HEK293T (cell line): Measurements from ENCODE around the gene CCR9.
A peak's percentile ranks its signal among the peaks of the same experiment; 100 is the strongest.

Experiments
- CTCF ChIA-PET: fragments of 350-600 bp; formaldehyde crosslinking; extraction: SDS; loops from one replicate; lab custom pipeline; 2021; ENCODE audit warnings: antibody characterized with exemption, inconsistent platforms; lab: Yijun Ruan, JAX
- POLR2A ChIA-PET: fragments of 350-600 bp; formaldehyde crosslinking; extraction: SDS; loops from one replicate; lab custom pipeline; 2020; ENCODE audit warnings: antibody characterized with exemption, inconsistent platforms; lab: Yijun Ruan, JAX
- DNase-seq: peaks from one replicate; pipeline ENCODE4 v3.0.0; 2012; ENCODE audit warnings: mixed read lengths; ENCODE audit errors: extremely low spot score
- ARNT ChIP-seq: fragments of 450-650 bp; IDR thresholded peaks from 2 replicates; pipeline ENCODE4 v1.6.1; 2017; ENCODE audit warnings: mild to moderate bottlenecking
- BHLHE40 ChIP-seq: fragments of 450-650 bp; IDR thresholded peaks from 2 replicates; pipeline ENCODE4 v1.6.1; 2016; ENCODE audit warnings: mild to moderate bottlenecking, moderate library complexity, borderline replicate concordance
- CTBP1 ChIP-seq: fragments of 450-650 bp; IDR thresholded peaks from 2 replicates; pipeline ENCODE4 v1.6.1; 2016; ENCODE audit warnings: borderline replicate concordance
- ELF4 ChIP-seq: fragments of 450-650 bp; IDR thresholded peaks from 2 replicates; pipeline ENCODE4 v1.6.1; 2017; ENCODE audit warnings: antibody characterized with exemption
- FOXA1 ChIP-seq: fragments of 450-650 bp; IDR thresholded peaks from 2 replicates; pipeline ENCODE4 v1.6.1; 2016; ENCODE audit warnings: mild to moderate bottlenecking
- FOXK2 ChIP-seq: fragments of 450-650 bp; IDR thresholded peaks from 2 replicates; pipeline ENCODE4 v1.6.1; 2016; ENCODE audit warnings: mild to moderate bottlenecking
- FOXM1 ChIP-seq: fragments of 450-650 bp; IDR thresholded peaks from 2 replicates; pipeline ENCODE4 v1.6.1; 2017; ENCODE audit warnings: mild to moderate bottlenecking, borderline replicate concordance
- HDGF ChIP-seq: fragments of 450-650 bp; IDR thresholded peaks from 2 replicates; pipeline ENCODE4 v1.6.1; 2017; ENCODE audit warnings: antibody characterized with exemption, borderline replicate concordance
- L3MBTL2 ChIP-seq: fragments of 450-650 bp; conservative IDR thresholded peaks from 2 replicates; pipeline ENCODE4 v1.6.1; 2016; ENCODE audit warnings: mild to moderate bottlenecking
- LEF1 ChIP-seq: fragments of 450-650 bp; IDR thresholded peaks from 2 replicates; pipeline ENCODE4 v1.6.1; 2017; ENCODE audit warnings: mild to moderate bottlenecking, borderline replicate concordance
- NFRKB ChIP-seq: fragments of 450-650 bp; IDR thresholded peaks from 2 replicates; pipeline ENCODE4 v1.6.1; 2016; ENCODE audit warnings: mild to moderate bottlenecking, moderate library complexity
- PKNOX1 ChIP-seq: fragments of 450-650 bp; IDR thresholded peaks from 2 replicates; pipeline ENCODE4 v1.6.1; 2016
- SP1 ChIP-seq: fragments of 450-650 bp; IDR thresholded peaks from 2 replicates; pipeline ENCODE4 v1.6.1; 2017
- SUZ12 ChIP-seq: fragments of 450-650 bp; IDR thresholded peaks from 2 replicates; pipeline ENCODE4 v1.6.1; 2016; ENCODE audit warnings: mild to moderate bottlenecking
- TARDBP ChIP-seq: fragments of 450-650 bp; IDR thresholded peaks from 2 replicates; pipeline ENCODE4 v1.6.1; 2016
- ZNF384 ChIP-seq: fragments of 450-650 bp; IDR thresholded peaks from 2 replicates; pipeline ENCODE4 v1.6.1; 2016

Gene CCR9

GRCh38 chr3:45905755-45906154, 19.4 kb downstream of the CCR9 start:
- TF ChIP-seq LEF1 (no peak), FOXM1 (no peak), HDGF (no peak), ELF4 (no peak), L3MBTL2 (no peak), ZNF384 (no peak), BHLHE40 (no peak), NFRKB (no peak), PKNOX1 (no peak), SP1 (no peak), ARNT (no peak), TARDBP (no peak)
- POLR2A ChIA-PET, result no interaction called here
- DNase-seq, result no peak
- CTCF ChIA-PET, result no interaction called here

- ChIA-PET CTCF (no interaction called here), POLR2A (interaction anchor here (0.6 kb wide), 1 partner anchor 444 kb away, joined by 3 read pairs; no protein-coding TSS in a partner anchor)
- peak; percentile 33 for DNase-seq
- no peak for TF ChIP-seq ZNF384
Observed at GRCh38 chr3:45906681-45907407, 20.5 kb downstream of the CCR9 start.

GRCh38 chr3:45907769-45908705, 21.7 kb downstream of the CCR9 start:
- DNase-seq, result no peak
- CTCF ChIA-PET, result no interaction called here
- no peak for TF ChIP-seq ELF4
- TF ChIP-seq PKNOX1, result no peak
- TF ChIP-seq HDGF, result no peak
- TF ChIP-seq ARNT, result no peak
- no peak for TF ChIP-seq CTBP1
- POLR2A ChIA-PET, result no interaction called here

- ChIA-PET CTCF (no interaction called here), POLR2A (no interaction called here)
- DNase-seq, result no peak
- no peak for TF ChIP-seq SUZ12
- no peak for TF ChIP-seq FOXA1
- TF ChIP-seq CTBP1, result no peak
- no peak for TF ChIP-seq L3MBTL2
- TF ChIP-seq NFRKB, result no peak
- TF ChIP-seq ZNF384, result no peak
- TF ChIP-seq ARNT, result no peak
- TF ChIP-seq FOXM1, result no peak
- no peak for TF ChIP-seq SP1
- TF ChIP-seq HDGF, result no peak
- TF ChIP-seq FOXK2, result no peak
- no peak for TF ChIP-seq ELF4
- no peak for TF ChIP-seq TARDBP
- no peak for TF ChIP-seq PKNOX1
Observed at GRCh38 chr3:45908761-45909160, 22.4 kb downstream of the CCR9 start.

- DNase-seq, result no peak
- ChIA-PET CTCF (no interaction called here), POLR2A (no interaction called here)
- TF ChIP-seq ZNF384 (no peak), ARNT (no peak), FOXA1 (no peak), NFRKB (no peak), BHLHE40 (no peak), FOXM1 (no peak), PKNOX1 (no peak), CTBP1 (no peak), SUZ12 (no peak), HDGF (no peak), SP1 (no peak), ELF4 (no peak), L3MBTL2 (no peak), LEF1 (no peak), FOXK2 (no peak), TARDBP (no peak)
Observed at GRCh38 chr3:45909542-45909941, 23.2 kb downstream of the CCR9 start.
